Measurements from ENCODE around the gene CBFB.
A peak's percentile ranks its signal among the peaks of the same experiment; 100 is the strongest.
"Not testable (repeated sequence)": the region's sequence is repeated elsewhere in the genome, so short reads cannot be mapped to it uniquely, and the experiment has no call there.

The CBFB gene

DNA sequence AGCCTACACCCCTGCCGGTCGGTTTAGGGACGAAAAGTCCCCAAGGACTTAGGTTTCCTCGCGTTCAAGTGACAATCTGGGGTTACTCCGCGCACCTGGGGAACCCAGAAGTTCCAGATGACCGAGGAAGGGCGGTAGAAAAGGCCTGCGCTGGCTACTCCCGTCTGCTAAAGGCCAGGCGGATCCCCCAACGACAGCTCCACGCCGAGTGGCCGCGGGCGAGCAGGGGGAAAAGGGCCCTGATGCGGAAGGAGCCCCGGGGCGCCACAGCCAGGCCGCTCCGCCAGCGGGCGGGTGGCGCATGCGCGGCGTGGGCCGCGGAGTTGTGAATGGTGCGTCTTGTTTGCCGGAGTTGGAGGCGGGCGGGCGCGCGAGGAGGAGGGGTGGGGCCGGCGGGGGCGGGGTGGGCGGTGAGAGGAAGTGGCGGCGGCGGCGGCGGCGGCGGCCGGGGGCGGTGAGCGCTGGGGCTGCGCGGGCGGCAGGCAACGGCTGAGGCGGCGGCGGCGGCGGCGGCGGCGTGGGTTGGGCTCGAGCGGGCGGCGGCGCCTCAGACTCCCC, at the start of gene CBFB:
Gene CBFB, plus strand, starts transcription at position 454 of the 558 bp plus-strand sequence. CDS start 259 bp downstream, outside the sequence.
- peak; percentile 94 for DNase-seq (ENCODE audit: low spot score)

DNA sequence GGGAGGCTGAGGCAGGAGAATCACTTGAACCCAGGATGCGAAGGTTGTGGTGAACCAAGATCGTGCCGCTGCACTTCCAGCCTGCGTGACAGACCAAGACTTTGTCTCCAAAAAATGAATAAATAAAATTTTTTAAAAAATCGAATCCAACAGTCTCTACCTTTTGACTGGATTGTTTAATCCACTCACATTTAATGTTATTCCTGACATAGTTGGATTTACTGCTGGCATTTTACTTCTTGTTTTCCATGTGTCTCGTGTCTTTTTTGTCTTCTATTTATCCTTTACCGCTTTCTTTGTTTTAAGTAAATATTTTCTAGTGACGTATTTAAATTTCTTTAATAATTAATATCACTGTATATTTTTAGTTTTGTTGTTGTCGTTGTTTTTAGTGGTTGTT, 45.9 kb upstream of the CBFB start:
- DNase-seq (ENCODE audit: low spot score): no peak

DNA sequence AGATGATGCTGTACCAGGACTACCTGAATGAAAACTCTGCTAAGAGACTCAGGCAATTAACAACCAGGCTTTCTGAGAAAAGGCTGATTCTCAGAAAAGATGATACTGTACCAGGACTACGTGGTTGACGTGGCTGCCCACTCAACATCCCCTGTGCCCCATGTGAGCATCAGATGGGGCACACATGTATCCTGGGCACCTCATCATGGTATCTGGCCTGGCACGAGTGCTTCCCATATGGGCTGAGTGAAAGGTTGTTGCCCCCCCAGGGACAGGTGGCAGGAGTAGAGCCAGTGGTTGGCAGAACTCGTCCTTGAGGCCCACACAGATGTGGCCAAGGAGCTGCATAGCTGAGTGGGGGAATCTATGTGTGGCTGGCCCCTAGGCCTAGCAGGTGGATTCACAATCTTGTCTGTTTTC, 44.0 kb upstream of the CBFB start:
- no peak for DNase-seq (ENCODE audit: low spot score)

- no peak for DNase-seq (ENCODE audit: low spot score)
Observed at GRCh38 chr16:66986559-66986958, 42.4 kb upstream of the CBFB start.

GRCh38 chr16:66988197-66988788, 40.7 kb upstream of the CBFB start, which contains the start of gene CES4A:
TSS of gene CES4A (plus strand) at chr16:66988589. CDS start at chr16:66988773, 184 bp downstream.
- DNase-seq (ENCODE audit: low spot score): no peak

DNA sequence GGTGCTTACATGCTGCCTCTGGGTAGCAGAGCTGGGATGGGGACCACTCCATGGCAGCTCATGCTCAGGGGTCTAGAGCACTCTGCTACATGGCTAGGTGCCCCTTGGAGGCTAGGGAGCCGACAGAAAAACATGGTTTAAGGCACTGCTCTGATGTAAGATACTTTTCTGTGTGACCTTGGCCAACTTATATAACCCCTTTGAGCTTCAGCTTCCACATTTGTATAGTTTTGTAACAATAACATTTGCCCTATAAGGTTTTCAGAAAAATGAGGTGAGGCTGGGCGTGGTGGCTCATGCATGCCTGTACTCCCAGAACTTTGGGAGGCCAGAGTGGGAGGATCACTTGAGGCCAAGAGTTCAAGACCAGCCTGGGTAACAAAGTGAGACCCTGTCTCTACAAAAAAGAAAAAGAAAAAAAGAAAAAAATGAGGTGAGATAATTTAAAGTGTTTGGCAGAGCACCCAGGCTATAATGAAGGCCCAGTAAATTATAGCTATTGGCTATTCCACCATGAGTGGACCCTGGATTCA, 37.3 kb upstream of the CBFB start:
- DNase-seq (ENCODE audit: low spot score): no peak

- not testable (repeated sequence) for DNase-seq (ENCODE audit: low spot score)
Observed at GRCh38 chr16:66993558-66993957, 35.4 kb upstream of the CBFB start.

GRCh38 chr16:66996324-66996982, 32.5 kb upstream of the CBFB start:
- no peak for DNase-seq (ENCODE audit: low spot score)

DNA sequence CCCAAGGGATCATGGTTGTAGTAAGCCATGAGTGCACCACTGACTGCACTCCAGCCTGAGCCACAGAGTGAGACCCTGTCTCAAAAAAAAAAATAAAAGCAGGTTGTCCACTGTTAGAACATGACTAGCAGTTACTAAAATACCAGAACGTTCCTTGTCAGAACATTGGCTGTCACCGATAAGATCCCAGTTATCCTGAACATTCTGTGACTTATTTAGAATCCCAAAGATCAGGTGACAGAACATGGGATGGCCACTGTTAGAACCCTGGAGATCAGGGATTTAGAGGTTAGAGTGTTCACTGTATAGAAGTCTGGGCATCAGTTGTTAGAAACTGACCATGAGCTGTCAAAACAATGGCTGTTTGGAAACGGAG, 32.0 kb upstream of the CBFB start:
- DNase-seq (ENCODE audit: low spot score): no peak

- DNase-seq (ENCODE audit: low spot score): no peak
Observed at GRCh38 chr16:67000384-67001351, 28.3 kb upstream of the CBFB start.

DNA sequence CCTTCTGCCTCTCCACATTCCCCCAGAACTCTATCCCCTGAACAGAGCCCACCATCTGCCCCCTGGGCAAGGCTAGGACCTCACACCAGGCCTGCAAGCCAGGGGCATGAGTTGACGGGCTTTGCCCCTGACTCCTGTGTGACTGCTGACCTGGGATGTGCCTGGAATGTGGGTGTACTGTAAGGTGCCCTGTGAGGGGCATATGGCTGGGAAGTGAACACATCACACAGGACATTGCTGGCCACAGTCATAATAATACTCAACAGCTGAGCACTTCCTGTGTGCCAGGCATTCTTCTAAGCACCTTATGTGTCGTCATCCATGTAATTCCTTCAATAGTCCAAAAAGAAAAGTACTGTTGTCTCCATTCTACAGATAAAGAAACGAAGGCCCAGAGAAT, 27.2 kb upstream of the CBFB start:
- DNase-seq (ENCODE audit: low spot score): no peak

- DNase-seq (ENCODE audit: low spot score): no peak
Observed at GRCh38 chr16:67006930-67007658, 21.9 kb upstream of the CBFB start.

GRCh38 chr16:67009158-67009557, 19.8 kb upstream of the CBFB start:
- DNase-seq (ENCODE audit: low spot score): no peak

- no peak for DNase-seq (ENCODE audit: low spot score)
Observed at GRCh38 chr16:67011274-67011673, 17.7 kb upstream of the CBFB start.

DNA sequence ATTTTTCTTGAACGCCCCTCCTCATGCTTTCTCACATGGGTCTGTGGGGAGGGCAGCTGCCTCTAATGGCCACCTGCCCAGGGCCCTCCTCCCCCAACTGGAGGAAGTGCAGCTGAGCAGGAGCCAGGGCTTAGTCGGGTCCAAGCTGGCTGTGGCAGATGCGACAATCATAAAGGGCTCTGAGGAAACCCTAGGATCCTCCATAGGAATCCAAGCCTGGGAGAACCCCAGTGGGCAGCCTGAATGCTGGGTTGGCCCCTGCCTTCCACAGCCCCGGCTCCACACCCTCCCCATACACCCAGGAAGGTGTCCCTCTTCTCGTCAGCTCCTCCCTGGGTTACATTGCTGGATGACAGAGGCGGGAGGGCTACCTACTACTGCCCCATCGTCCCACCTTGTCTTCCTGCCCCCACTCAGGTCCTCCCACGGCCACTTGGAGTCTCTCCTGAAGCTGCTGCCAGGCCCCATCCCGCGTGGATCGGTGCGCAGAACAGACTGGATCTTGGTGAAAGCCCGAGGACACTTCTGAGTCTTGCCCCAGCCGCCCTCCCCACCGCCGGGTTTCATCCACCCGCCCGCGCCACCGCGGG, 15.6 kb upstream of the CBFB start:
- DNase-seq (ENCODE audit: low spot score): peak; percentile 79

DNA sequence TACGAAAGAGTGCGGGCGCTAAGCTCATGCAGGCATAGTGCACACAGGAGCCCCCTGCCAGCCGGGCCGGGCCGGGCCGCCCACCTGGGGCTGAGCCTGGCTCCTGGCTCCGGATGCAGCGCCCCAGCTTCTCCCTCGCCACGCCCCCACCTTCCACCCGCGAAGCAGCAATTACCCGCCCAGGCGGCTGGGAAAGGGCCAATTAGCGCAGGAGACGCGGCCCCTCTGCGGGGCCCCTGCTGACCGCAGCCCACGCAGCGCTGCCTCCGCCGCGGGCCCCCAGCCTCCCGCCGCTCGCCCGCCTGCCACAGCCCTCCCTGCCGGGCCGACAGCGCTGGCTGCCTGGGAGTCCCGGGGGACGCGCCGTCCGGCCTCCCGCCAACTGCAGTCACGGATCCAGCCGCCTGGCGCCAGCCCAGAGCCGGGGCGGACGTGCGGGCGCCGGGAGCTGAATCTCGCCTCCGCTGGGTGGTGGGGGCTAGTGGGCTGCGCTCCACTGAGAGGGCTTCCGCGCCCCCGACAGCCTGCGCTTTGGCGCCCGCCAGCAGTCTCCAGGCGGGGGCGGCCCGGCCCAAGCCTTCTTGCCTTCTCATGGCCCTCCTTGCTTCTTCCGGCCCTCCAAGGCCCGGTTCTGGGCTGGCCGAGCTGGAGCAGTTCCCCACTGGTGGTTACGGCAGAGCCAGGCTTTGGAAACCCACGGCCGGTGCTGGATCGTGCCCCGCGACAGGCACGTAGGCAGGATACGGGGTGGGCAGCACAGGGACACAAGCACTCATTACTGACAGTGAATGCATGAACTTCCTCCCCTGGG, 14.9 kb upstream of the CBFB start:
- DNase-seq (ENCODE audit: low spot score): peak; percentile 91

- no peak for DNase-seq (ENCODE audit: low spot score)
Observed at GRCh38 chr16:67014634-67015312, 14.2 kb upstream of the CBFB start.

DNA sequence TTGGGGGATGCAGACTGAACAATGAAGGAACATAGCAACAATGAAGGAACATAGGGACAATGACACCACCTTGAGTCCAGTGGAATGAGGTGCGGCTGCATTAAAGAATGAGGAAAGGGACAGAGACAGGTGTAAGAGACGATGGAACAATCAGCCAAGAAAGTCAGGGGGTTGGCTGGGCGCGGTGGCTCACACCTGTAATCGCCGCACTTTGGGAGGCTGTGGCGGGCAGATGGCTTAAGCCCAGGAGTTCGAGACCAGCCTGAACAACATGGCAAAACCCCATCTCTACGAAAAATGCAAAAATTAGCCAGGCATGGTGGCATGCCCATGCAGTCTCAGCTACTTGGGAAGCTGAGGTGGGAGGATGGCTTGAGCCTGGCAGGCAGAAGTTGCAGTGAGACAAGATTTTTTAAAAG, 13.6 kb upstream of the CBFB start:
- DNase-seq (ENCODE audit: low spot score): peak; percentile 30

- DNase-seq (ENCODE audit: low spot score): peak; percentile 49
Observed at GRCh38 chr16:67016143-67016542, 12.8 kb upstream of the CBFB start.
